ENCODE data around the gene ABHD11. TPM values are rescaled to one million over a fixed set of nuclear protein-coding genes. Genes with fewer than 3 reads are reported as not detected.

ABHD11 gene
- total RNA-seq, 1 donor from 2014 or later = 62.2 TPM

DNA sequence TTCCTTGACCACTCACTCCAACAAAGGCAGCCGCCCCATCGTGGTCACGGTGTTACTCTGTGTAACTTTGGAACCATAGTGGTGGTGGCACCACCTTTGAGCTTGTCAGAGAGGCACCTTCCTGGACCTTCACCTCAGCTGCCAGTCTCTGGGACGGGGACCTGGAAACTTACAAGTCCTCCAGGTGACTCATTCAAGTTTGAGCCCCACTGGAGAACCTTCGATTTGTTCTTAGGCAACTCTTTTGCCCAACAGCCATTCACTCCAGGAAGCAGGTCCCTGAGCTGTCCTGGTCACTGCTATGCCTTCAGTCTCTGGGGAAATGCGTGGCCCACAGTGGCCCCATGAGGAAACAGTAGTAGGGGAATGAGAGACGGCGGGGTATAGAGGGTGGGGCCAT is 36.4 kb downstream of the ABHD11 start:
- peaks cover 4% of the 10 kb centered on the region for H3K36me3 ChIP-seq (ENCODE audit: control insufficient read depth, insufficient read depth, low read length)
- H3K27me3 ChIP-seq (ENCODE audit: control insufficient read depth, insufficient read depth, low read length) = no peaks in the 10 kb centered on the region
- H3K4me3 ChIP-seq (ENCODE audit: low read depth, low read length) = no peak overlapping the region
- no peak for DNase-seq (ENCODE audit: low read depth)
- TF ChIP-seq, protein P1, sequence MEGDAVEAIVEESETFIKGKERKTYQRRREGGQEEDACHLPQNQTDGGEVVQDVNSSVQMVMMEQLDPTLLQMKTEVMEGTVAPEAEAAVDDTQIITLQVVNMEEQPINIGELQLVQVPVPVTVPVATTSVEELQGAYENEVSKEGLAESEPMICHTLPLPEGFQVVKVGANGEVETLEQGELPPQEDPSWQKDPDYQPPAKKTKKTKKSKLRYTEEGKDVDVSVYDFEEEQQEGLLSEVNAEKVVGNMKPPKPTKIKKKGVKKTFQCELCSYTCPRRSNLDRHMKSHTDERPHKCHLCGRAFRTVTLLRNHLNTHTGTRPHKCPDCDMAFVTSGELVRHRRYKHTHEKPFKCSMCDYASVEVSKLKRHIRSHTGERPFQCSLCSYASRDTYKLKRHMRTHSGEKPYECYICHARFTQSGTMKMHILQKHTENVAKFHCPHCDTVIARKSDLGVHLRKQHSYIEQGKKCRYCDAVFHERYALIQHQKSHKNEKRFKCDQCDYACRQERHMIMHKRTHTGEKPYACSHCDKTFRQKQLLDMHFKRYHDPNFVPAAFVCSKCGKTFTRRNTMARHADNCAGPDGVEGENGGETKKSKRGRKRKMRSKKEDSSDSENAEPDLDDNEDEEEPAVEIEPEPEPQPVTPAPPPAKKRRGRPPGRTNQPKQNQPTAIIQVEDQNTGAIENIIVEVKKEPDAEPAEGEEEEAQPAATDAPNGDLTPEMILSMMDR (IDR thresholded peaks at IDR 0.05; ENCODE audit: insufficient read depth, low read length, poor library complexity, severe bottlenecking) = no peak

DNA sequence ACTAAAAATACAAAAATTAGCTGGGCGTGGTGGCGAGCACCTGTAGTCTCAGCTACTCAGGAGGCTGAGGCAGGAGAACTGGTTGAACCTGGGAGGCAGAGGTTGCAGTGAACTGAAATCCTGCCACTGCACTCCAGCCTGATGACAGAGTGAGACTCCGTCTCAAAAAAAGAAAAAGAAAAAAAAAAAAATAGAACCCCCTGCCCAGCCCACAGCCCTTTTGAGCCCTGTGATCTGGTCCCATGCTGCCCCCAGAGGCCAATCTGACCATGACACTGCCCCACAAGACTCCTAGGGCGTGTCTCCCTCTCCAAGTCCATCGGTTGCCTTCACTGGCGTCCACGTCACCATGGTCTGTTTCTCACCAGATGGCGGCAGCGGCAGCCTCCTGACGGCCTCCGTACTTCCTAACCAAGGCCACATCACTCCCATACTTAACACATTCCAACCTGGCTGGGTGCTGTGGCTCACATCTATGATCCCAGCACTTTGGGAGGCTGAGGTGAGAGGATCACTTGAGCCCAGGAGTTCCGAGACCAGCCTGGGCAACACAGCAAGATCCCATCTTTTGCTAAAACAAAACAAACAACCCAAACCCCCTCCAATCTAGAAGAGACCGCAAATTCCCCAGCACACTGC is 37.1 kb downstream of the ABHD11 start:
- TF ChIP-seq, protein P1 (IDR thresholded peaks at IDR 0.05; ENCODE audit: insufficient read depth, low read length, poor library complexity, severe bottlenecking) = peak; percentile 66
- peaks cover 4% of the 10 kb centered on the region for H3K36me3 ChIP-seq (ENCODE audit: control insufficient read depth, insufficient read depth, low read length)
- no peaks in the 10 kb centered on the region for H3K27me3 ChIP-seq (ENCODE audit: control insufficient read depth, insufficient read depth, low read length)
- no peak overlapping the region for H3K4me3 ChIP-seq (ENCODE audit: low read depth, low read length)
- no peak for DNase-seq (ENCODE audit: low read depth)

DNA sequence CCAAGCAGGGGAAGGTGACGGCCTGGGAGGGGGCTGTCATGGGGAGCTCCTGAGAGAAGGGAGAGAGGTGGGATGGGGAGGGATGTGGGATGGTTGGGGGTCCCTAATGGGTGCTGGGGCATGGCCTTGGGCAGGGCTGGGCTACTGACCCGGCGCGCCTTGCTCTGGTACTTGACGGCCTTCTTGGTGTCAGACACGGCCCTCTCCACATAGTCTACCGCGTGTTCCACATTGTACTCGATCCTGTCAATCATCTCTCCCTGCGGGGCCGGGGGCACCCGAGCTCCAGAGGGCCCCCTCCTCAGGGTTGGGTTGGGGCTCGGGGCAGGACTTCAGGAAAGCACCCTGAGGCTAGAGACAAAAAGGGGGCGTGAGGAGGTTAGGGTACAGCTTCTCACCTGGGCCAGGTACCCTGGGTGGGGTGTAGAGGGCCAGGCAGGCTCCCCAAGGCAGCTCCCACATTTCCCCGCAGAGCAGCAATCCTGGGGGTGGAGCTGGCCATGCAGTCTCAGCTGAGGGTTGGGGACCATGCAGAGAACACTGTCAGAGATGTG is 37.9 kb downstream of the ABHD11 start:
- TF ChIP-seq, protein P1 (IDR thresholded peaks at IDR 0.05; ENCODE audit: insufficient read depth, low read length, poor library complexity, severe bottlenecking) = no peak
- H3K36me3 ChIP-seq (ENCODE audit: control insufficient read depth, insufficient read depth, low read length) = peaks cover 4% of the 10 kb centered on the region
- H3K4me3 ChIP-seq (ENCODE audit: low read depth, low read length) = no peak overlapping the region
- no peak for DNase-seq (ENCODE audit: low read depth)
- no peaks in the 10 kb centered on the region for H3K27me3 ChIP-seq (ENCODE audit: control insufficient read depth, insufficient read depth, low read length)

DNA sequence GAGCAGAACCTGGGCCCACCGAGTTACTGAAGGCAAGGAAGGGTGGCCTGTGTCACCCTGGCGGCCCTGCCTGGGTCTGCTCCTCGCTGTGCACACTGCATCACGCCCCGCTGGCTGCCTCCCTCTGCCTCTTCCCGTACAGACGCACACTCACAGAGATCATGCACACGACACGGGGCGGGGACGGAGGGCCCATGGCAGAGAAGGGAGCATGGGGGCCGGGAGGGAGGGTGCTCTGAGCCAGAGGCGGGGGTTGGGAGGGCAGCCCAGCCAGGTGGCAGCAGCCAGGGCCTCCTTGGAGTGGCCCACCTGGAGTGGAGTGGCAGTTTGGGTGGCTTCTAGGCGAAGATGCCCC is 38.6 kb downstream of the ABHD11 start:
- H3K4me3 ChIP-seq (ENCODE audit: low read depth, low read length) = no peak overlapping the region
- peaks cover 4% of the 10 kb centered on the region for H3K36me3 ChIP-seq (ENCODE audit: control insufficient read depth, insufficient read depth, low read length)
- no peaks in the 10 kb centered on the region for H3K27me3 ChIP-seq (ENCODE audit: control insufficient read depth, insufficient read depth, low read length)
- DNase-seq (ENCODE audit: low read depth) = no peak
- TF ChIP-seq, protein P1 (IDR thresholded peaks at IDR 0.05; ENCODE audit: insufficient read depth, low read length, poor library complexity, severe bottlenecking) = no peak

DNA sequence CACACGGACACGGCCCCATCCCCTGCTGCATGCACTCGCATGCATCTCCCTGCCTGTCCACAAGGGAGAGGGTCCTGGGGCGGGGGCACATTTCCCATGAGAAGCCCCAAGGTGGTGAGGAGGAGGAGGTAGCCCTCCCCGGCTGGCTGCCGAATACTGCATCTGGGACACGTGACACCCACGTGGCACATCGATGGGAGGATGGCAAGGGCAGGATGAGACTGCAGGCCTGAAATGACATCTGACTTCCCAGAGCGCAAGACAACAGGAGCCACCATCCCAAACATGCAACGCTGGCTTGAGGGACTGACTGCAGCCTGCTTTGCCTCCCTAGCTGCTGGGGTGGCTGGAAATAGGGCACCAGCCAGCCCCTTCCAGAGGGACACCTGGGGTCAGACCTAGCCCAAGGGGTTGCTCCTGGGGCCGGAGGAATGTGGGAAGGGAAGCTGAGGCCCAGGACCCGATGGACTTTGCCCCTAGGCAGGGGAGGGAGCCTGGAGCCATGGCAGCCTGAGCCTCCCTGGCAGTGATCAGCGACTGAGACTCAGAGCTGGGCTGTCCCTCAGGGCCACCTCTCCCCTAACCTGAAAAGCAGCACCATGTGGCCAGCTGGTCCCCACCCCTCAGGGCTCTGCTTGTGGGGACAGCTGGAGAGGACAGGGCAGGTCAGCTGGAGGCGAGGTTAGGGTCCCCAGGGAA is 39.1 kb downstream of the ABHD11 start:
- no peak overlapping the region for H3K4me3 ChIP-seq (ENCODE audit: low read depth, low read length)
- no peak for DNase-seq (ENCODE audit: low read depth)
- no peaks in the 10 kb centered on the region for H3K27me3 ChIP-seq (ENCODE audit: control insufficient read depth, insufficient read depth, low read length)
- peaks cover 4% of the 10 kb centered on the region for H3K36me3 ChIP-seq (ENCODE audit: control insufficient read depth, insufficient read depth, low read length)
- TF ChIP-seq, protein P1 (IDR thresholded peaks at IDR 0.05; ENCODE audit: insufficient read depth, low read length, poor library complexity, severe bottlenecking) = no peak
